SK-N-SH treated with all-trans-retinoic acid at 6 μM for 48 hours (cell line): ENCODE results near the gene SLC22A4.

Experiments
- ATAC-seq: fragments of 200-7000 bp; cut with Tn5 transposase; 3 replicates; pipeline ENCODE4 v1.9.1; 2020; ENCODE audit warnings: mild to moderate bottlenecking, moderate library complexity
- ARNTL ChIP-seq: fragments of 450-650 bp; formaldehyde crosslinking; IDR thresholded peaks from 2 replicates; pipeline ENCODE4 v1.5.0; 2020; ENCODE audit warnings: low read depth, mild to moderate bottlenecking, moderate library complexity, borderline replicate concordance
- CREB5 ChIP-seq: fragments of 250-450 bp; sonication (Bioruptor Pico); IDR thresholded peaks from 2 replicates; pipeline ENCODE4 v1.5.1; 2020; ENCODE audit warnings: low read depth, mild to moderate bottlenecking, moderate library complexity
- CSDC2 ChIP-seq: fragments of 250-450 bp; sonication (Bioruptor Pico); IDR thresholded peaks from 2 replicates; pipeline ENCODE4 v1.5.0; 2020; ENCODE audit warnings: mild to moderate bottlenecking, moderate library complexity
- GLIS3 ChIP-seq: fragments of 250-450 bp; sonication (Bioruptor Pico); IDR thresholded peaks from 2 replicates; pipeline ENCODE4 v1.5.0; 2020; ENCODE audit warnings: mild to moderate bottlenecking, moderate library complexity
- OSR1 ChIP-seq: fragments of 250-450 bp; sonication (Bioruptor Pico); IDR thresholded peaks from 2 replicates; pipeline ENCODE4 v1.8.0; 2022; ENCODE audit warnings: moderate library complexity, mild to moderate bottlenecking, inconsistent platforms
- PATZ1 ChIP-seq: fragments of 250-450 bp; sonication (Bioruptor Pico); IDR thresholded peaks from 2 replicates; pipeline ENCODE4 v1.8.0; 2020; ENCODE audit warnings: mild to moderate bottlenecking, moderate library complexity, borderline replicate concordance
- POU6F1 ChIP-seq: fragments of 250-450 bp; sonication (Bioruptor Pico); IDR thresholded peaks from 2 replicates; pipeline ENCODE4 v1.8.0; 2021; ENCODE audit warnings: low read depth, mild to moderate bottlenecking, moderate library complexity, borderline replicate concordance
- RARB ChIP-seq: fragments of 250-450 bp; sonication (Bioruptor Pico); IDR thresholded peaks from 2 replicates; pipeline ENCODE4 v1.8.0; 2021; ENCODE audit warnings: mild to moderate bottlenecking, moderate library complexity
- SNAI2 ChIP-seq: fragments of 250-450 bp; sonication (Bioruptor Pico); IDR thresholded peaks from 2 replicates; pipeline ENCODE4 v1.5.0; 2020; ENCODE audit warnings: mild to moderate bottlenecking, moderate library complexity
- TOX ChIP-seq: fragments of 250-450 bp; sonication (Bioruptor Pico); IDR thresholded peaks from 2 replicates; pipeline ENCODE4 v1.8.0; 2021; ENCODE audit warnings: mild to moderate bottlenecking, moderate library complexity, borderline replicate concordance
- ZFP30 ChIP-seq: fragments of 450-650 bp; formaldehyde crosslinking; IDR thresholded peaks from 2 replicates; pipeline ENCODE4 v1.5.0; 2022; ENCODE audit warnings: mild to moderate bottlenecking, moderate library complexity
- ZNF565 ChIP-seq: fragments of 450-650 bp; formaldehyde crosslinking; conservative IDR thresholded peaks from 2 replicates; pipeline ENCODE4 v1.5.0; 2020; ENCODE audit warnings: low read depth, mild to moderate bottlenecking, moderate library complexity
- ZNF70 ChIP-seq: fragments of 450-650 bp; formaldehyde crosslinking; IDR thresholded peaks from 2 replicates; pipeline ENCODE4 v1.5.0; 2020; ENCODE audit warnings: mild to moderate bottlenecking, moderate library complexity
- ZNF8 ChIP-seq: fragments of 450-650 bp; formaldehyde crosslinking; IDR thresholded peaks from 2 replicates; pipeline ENCODE4 v1.5.0; 2020; ENCODE audit warnings: mild to moderate bottlenecking, moderate library complexity
- TF ChIP-seq, protein P1 (sequence below): fragments of 250-450 bp; sonication (Bioruptor Pico); IDR thresholded peaks from 2 replicates; pipeline ENCODE4 v1.5.1; 2021; ENCODE audit warnings: mild to moderate bottlenecking, moderate library complexity
- TF ChIP-seq, protein P2 (sequence below): fragments of 250-450 bp; sonication (Bioruptor Pico); IDR thresholded peaks from 2 replicates; pipeline ENCODE4 v1.5.0; 2020; ENCODE audit warnings: mild to moderate bottlenecking, moderate library complexity

Gene SLC22A4

GRCh38 chr5:132321109-132321721, 27.0 kb downstream of the SLC22A4 start:
- TF ChIP-seq PATZ1 (CRISPR knock-in tag) = no peak
- TF ChIP-seq, protein P1, sequence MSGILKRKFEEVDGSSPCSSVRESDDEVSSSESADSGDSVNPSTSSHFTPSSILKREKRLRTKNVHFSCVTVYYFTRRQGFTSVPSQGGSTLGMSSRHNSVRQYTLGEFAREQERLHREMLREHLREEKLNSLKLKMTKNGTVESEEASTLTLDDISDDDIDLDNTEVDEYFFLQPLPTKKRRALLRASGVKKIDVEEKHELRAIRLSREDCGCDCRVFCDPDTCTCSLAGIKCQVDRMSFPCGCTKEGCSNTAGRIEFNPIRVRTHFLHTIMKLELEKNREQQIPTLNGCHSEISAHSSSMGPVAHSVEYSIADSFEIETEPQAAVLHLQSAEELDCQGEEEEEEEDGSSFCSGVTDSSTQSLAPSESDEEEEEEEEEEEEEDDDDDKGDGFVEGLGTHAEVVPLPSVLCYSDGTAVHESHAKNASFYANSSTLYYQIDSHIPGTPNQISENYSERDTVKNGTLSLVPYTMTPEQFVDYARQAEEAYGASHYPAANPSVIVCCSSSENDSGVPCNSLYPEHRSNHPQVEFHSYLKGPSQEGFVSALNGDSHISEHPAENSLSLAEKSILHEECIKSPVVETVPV = no peak
- no peak for TF ChIP-seq CSDC2 (CRISPR knock-in tag)
- no peak for TF ChIP-seq ZFP30 (CRISPR knock-in tag)
- TF ChIP-seq SNAI2 (CRISPR knock-in tag) = no peak
- TF ChIP-seq, protein P2, sequence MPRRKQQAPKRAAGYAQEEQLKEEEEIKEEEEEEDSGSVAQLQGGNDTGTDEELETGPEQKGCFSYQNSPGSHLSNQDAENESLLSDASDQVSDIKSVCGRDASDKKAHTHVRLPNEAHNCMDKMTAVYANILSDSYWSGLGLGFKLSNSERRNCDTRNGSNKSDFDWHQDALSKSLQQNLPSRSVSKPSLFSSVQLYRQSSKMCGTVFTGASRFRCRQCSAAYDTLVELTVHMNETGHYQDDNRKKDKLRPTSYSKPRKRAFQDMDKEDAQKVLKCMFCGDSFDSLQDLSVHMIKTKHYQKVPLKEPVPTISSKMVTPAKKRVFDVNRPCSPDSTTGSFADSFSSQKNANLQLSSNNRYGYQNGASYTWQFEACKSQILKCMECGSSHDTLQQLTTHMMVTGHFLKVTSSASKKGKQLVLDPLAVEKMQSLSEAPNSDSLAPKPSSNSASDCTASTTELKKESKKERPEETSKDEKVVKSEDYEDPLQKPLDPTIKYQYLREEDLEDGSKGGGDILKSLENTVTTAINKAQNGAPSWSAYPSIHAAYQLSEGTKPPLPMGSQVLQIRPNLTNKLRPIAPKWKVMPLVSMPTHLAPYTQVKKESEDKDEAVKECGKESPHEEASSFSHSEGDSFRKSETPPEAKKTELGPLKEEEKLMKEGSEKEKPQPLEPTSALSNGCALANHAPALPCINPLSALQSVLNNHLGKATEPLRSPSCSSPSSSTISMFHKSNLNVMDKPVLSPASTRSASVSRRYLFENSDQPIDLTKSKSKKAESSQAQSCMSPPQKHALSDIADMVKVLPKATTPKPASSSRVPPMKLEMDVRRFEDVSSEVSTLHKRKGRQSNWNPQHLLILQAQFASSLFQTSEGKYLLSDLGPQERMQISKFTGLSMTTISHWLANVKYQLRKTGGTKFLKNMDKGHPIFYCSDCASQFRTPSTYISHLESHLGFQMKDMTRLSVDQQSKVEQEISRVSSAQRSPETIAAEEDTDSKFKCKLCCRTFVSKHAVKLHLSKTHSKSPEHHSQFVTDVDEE = no peak
- TF ChIP-seq ZNF8 (CRISPR knock-in tag) = no peak
- no peak for TF ChIP-seq ARNTL (CRISPR knock-in tag)
- no peak for TF ChIP-seq ZNF565
- TF ChIP-seq RARB (CRISPR knock-in tag) = no peak
- no peak for TF ChIP-seq TOX (CRISPR knock-in tag)
- TF ChIP-seq CREB5 (CRISPR knock-in tag) = no peak
- no peak for ATAC-seq

- no peak for TF ChIP-seq ZNF70 (CRISPR knock-in tag)
- TF ChIP-seq GLIS3 (CRISPR knock-in tag) = no peak
- ATAC-seq = no peak
Measured at GRCh38 chr5:132322266-132322665, 28.1 kb downstream of the SLC22A4 start.

DNA sequence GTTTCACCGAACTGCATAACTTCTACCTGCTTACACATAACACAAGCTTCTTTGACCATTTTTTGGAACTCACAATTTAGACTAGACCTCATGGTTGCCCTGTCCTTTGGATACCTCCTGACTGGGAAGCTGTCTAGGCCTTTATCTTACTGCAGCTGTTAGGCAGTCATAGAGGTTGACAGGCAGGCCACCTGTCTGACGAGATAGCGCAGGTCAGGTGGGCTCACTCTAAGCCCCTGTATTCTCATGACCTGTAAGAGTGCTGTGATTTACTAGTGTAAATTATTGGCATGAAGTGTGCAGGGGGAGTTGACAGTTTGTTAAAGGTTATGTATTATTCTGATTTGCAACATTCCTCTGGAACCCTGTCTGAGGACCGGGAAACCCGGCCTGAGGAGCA, 29.0 kb downstream of the SLC22A4 start:
- TF ChIP-seq ZNF70 (CRISPR knock-in tag) = no peak
- TF ChIP-seq CREB5 (CRISPR knock-in tag) = no peak
- no peak for TF ChIP-seq OSR1 (CRISPR knock-in tag)
- TF ChIP-seq, protein P2 = no peak
- TF ChIP-seq GLIS3 (CRISPR knock-in tag) = no peak
- no peak for TF ChIP-seq POU6F1 (CRISPR knock-in tag)
- no peak for TF ChIP-seq ZNF8 (CRISPR knock-in tag)
- no peak for ATAC-seq
